Neural crest cell (in vitro differentiated cells): ENCODE measurements around the gene OR52E2. TPM values are rescaled to one million over a fixed set of nuclear protein-coding genes. Genes with fewer than 3 reads are reported as not detected.

Experiments used
- DNase-seq: peaks from one replicate; pipeline ENCODE4 v3.0.0; 2021; ENCODE audit warnings: low read depth, mixed read lengths, low spot score
- H3K27ac Mint-ChIP-seq: one replicate; pipeline ENCODE4 v1.8.0; 2021; ENCODE audit warnings: mild to moderate bottlenecking, mixed read lengths; ENCODE audit not compliant: unreplicated experiment
- H3K27me3 Mint-ChIP-seq: 2 replicates; pipeline ENCODE4 v1.8.0; 2021; ENCODE audit warnings: low read depth, mild to moderate bottlenecking, mixed read lengths
- H3K36me3 Mint-ChIP-seq: 2 replicates; pipeline ENCODE4 v1.8.0; 2021; ENCODE audit warnings: low read depth, mild to moderate bottlenecking, mixed read lengths
- H3K4me1 Mint-ChIP-seq: 2 replicates; pipeline ENCODE4 v1.8.0; 2021; ENCODE audit warnings: mixed read lengths
- H3K4me3 Mint-ChIP-seq: one replicate; pipeline ENCODE4 v1.8.0; 2021; ENCODE audit warnings: mild to moderate bottlenecking, mixed read lengths
- H3K9me3 Mint-ChIP-seq: 2 replicates; pipeline ENCODE4 v1.8.0; 2021; ENCODE audit warnings: mixed read lengths
- CTCF ChIP-seq: fragments of 200-600 bp; sonication (generic); conservative IDR thresholded peaks from 2 replicates; pipeline ENCODE4 v1.5.0; 2021; ENCODE audit warnings: antibody characterized with exemption, mild to moderate bottlenecking
- total RNA-seq: library from RNA; stranded (reverse); gene quantifications from 2 replicates; pipeline ENCODE4 v1.2.1, GENCODE V29; 2021

OR52E2 gene
- total RNA-seq, 1 donor from 2014 or later = not detected

- Mint-ChIP-seq H3K27me3 (peaks cover 6% of the 10 kb centered on the region), H3K4me1 (no peaks in the 10 kb centered on the region)
These were observed 37.4 kb downstream of the OR52E2 start for GRCh38 chr11:5021996-5022395.

GRCh38 chr11:5013012-5013411 lies 46.4 kb downstream of the OR52E2 start:
- Mint-ChIP-seq H3K9me3 (peaks cover 5% of the 10 kb centered on the region), H3K4me3 (no peak overlapping the region), H3K27ac (no peak overlapping the region), H3K4me1 (no peaks in the 10 kb centered on the region), H3K36me3 (no peaks in the 10 kb centered on the region), H3K27me3 (peaks cover 22% of the 10 kb centered on the region)
- DNase-seq = no peak
- no peak for TF ChIP-seq CTCF

More at GRCh38 chr11:5021996-5022395, 37.4 kb downstream of the OR52E2 start:
- DNase-seq = no peak
- H3K9me3 Mint-ChIP-seq = peaks cover 11% of the 10 kb centered on the region
- H3K36me3 Mint-ChIP-seq = no peaks in the 10 kb centered on the region
- H3K27ac Mint-ChIP-seq = no peak overlapping the region
- H3K4me3 Mint-ChIP-seq = no peak overlapping the region
- no peak for TF ChIP-seq CTCF

GRCh38 chr11:5011254-5011653 lies 48.2 kb downstream of the OR52E2 start:
- Mint-ChIP-seq H3K9me3 (peaks cover 5% of the 10 kb centered on the region), H3K4me1 (no peaks in the 10 kb centered on the region), H3K36me3 (no peaks in the 10 kb centered on the region), H3K4me3 (no peak overlapping the region), H3K27me3 (peaks cover 19% of the 10 kb centered on the region), H3K27ac (no peak overlapping the region)
- DNase-seq = no peak
- TF ChIP-seq CTCF = no peak

Other genes with a start within 250 kb of the OR52E2 start
- gene OR51F2, start 238.3 kb downstream of the OR52E2 start, total RNA-seq = not detected in 2 replicates
- not detected in 2 replicates for gene OR51S1, start 210.4 kb downstream of the OR52E2 start, total RNA-seq
- gene OR51T1, start 177.7 kb downstream of the OR52E2 start, total RNA-seq = not detected in 2 replicates
- not detected in 2 replicates for gene OR51A7, start 155.8 kb downstream of the OR52E2 start, total RNA-seq
- gene OR51G2, start 140.3 kb downstream of the OR52E2 start, total RNA-seq = not detected in 2 replicates
- gene OR51G1, start 135.3 kb downstream of the OR52E2 start, total RNA-seq = not detected in 2 replicates
- not detected in 2 replicates for gene OR51A4, start 112.0 kb downstream of the OR52E2 start, total RNA-seq
- gene OR51A2, start 103.9 kb downstream of the OR52E2 start, total RNA-seq = not detected in 2 replicates
- gene OR51L1, start 64.8 kb downstream of the OR52E2 start, total RNA-seq = not detected in 2 replicates
- not detected in 2 replicates for gene OR52J3, start 13.1 kb downstream of the OR52E2 start, total RNA-seq
- gene OR52E1, start 9.9 kb upstream of the OR52E2 start, total RNA-seq = not detected in 2 replicates
- gene OR52A5, start 78.7 kb upstream of the OR52E2 start, total RNA-seq = not detected in 2 replicates
- not detected in 2 replicates for gene OR52A1, start 95.1 kb upstream of the OR52E2 start, total RNA-seq
- gene OR51V1, start 141.1 kb upstream of the OR52E2 start, total RNA-seq = not detected in 2 replicates
- not detected in 2 replicates for gene HBB, start 167.4 kb upstream of the OR52E2 start, total RNA-seq
- gene HBD, start 174.9 kb upstream of the OR52E2 start, total RNA-seq = not detected in 2 replicates
- gene HBG1, start 190.2 kb upstream of the OR52E2 start, total RNA-seq = not detected in 2 replicates
- gene HBG2, start 195.2 kb upstream of the OR52E2 start, total RNA-seq = not detected in 2 replicates
- 0.45 and 0.56 TPM in 2 replicates for gene HBE1, start 210.3 kb upstream of the OR52E2 start, total RNA-seq
- gene OR51B4, start 242.3 kb upstream of the OR52E2 start, total RNA-seq = not detected in 2 replicates